IPS DF 19.7 (cell line): Measurements from ENCODE around the gene PDHX.

Experiments used
- DNase-seq: peaks from one replicate; pipeline ENCODE4 v3.0.0-alpha.2; 2013; ENCODE audit warnings: low read depth, low spot score

Gene PDHX

DNA sequence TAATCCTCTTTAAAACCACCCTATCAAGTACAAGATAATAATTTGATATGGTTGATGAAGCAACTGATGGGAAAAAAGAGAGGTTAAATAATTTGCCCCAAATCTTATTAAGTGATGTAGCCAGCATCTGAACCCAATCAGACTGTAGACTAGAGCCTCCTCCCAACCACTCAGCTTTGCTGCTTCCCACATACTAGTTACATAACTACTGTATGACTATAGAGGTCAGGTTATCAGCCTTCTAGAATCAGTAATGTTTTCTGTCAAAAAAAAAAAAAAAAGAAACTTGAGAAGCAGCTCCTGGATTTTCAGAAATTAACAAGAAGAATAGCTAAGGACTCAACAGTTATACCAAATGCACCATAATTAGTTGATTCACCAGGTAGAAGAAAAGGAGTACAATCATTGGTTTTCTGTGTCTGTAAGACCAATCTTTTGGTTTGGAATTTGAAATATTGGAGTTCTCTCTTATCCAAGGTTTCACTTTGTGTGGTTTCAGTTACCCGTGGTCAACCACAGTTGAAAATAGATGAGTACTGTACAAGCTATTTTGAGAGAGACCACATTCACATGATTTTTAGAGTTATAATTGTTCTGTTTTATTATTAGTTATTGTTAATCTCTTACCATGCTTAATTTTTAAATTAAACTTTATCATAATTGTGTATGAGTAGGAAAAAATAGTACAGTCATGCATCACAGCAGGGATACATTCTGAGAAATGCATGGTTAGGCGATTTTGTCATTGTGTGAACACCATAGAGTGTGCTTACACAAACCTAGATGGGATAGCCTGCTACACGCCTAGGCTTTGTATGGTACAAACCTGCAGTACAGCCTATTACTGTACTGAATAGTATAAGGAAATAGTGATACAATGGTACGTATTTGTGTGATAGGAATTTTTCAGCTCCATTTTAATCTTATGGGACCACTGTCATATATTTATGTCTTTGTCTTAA, 72.2 kb downstream of the PDHX start:
- DNase-seq, result no peak

DNA sequence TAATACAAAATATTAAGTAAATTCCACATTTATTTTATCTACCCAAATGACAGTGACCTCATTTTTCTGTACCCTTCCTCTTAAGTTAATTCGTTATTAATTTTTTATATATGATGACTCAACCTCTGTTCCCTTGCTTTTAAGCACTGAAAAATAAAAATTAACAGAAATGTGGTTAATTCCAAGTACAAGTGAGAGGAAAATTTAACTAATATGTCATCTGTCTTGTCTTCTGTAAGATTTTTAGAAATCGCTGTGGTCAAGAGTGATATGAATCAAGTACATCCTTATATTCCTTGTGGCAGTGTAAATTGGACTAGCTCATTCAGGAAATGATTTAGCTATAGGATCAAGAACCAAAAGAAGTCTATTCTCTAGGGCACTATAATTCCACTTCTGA, 74.5 kb downstream of the PDHX start:
- no peak for DNase-seq

DNA sequence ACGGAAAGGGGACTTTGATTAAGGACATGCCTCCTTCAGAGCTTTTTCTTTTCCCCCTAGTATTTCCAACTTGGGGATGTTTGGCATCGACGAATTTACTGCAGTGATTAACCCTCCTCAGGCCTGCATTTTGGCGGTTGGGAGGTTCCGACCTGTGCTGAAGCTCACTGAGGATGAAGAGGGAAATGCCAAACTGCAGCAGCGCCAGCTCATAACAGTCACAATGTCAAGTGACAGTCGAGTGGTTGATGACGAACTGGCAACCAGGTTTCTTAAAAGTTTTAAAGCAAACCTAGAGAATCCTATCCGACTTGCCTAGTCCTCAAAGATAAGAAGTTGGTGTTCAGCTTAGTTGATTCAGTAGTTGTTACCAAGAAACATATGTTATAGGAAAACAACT, 78.4 kb downstream of the PDHX start:
- DNase-seq, result no peak

DNA sequence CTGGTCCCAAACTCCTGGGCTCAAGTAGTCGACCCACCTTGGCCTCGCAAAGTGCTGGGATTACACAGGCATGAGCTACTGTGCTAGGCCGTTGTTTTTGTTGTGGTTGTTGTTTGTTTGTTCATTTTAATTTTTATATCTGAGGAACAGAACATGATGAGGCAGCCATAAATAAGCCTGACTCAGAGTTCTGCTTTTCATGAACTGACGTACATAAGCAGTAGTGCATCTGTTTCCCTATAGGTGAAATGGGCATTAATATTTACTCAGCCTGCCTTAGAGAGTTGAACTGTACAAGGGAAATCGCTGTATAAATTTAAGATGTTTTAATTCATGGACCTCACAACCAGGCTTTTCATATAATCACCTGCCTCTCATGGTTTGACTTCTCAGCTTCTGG, 80.5 kb downstream of the PDHX start:
- DNase-seq, result no peak

DNA sequence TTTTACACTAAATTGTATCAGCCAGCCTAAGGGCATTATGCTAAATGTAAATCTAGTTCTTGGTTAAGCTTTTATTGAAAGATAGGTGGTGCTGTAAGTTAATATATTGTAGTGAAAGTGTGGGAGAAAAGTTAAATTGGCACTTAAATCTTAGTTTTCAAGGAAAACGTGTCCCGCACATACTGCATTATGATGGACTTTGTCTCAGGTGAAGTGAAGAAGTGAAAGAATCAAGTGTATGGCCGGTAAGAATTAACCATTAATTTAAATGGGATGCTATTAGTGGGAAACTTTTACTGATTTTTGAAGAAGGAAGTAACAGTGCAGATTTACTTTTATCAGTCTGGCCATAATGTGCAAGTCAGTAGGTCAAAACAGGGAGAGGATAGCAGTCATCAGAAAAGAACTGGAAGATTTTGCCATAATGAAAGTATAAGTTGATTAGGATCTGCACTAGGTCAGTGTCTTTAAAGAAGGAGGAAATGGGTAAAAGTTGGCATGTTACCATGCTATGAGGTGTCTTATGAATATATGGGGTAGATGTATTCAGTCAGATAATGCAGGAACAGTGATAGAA, 81.6 kb downstream of the PDHX start:
- no peak for DNase-seq

DNA sequence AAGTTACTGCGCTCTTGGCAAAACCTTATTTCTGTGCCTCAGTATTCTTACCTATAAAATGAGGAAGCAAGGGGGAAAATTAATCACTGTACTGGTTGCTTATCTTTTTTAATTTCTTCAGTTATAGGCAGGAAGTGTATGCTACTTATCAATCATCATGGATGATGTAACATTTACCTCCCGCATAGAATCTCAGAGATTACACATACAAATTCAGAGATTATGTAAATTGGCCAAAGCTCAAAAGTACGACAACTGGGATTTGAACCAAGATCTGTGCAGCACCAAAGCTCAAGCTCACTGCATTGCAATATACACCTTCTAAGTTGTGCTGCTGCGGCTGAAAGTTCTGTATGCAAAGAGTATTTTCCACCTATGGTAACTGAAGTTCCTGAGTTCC, 83.0 kb downstream of the PDHX start:
- no peak for DNase-seq

DNA sequence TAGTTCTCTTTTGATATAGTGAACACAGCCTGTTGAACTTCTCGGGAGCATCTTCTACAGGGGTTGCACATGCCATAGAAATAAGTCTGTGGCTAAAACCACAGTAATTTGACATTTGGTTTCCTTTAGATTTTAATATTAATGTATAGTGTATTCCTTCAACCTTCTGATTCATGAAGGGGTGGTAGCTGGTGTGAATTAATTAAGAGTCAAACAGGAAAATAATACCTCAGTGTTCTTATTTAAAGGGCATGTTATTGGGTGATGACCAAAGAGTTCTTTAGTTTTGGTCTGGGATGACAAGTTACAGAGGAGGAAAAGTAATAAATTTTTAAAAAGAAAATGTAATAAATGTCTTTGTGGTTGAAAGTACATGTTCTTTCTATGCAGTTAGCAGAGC, 86.8 kb downstream of the PDHX start:
- DNase-seq, result no peak

DNA sequence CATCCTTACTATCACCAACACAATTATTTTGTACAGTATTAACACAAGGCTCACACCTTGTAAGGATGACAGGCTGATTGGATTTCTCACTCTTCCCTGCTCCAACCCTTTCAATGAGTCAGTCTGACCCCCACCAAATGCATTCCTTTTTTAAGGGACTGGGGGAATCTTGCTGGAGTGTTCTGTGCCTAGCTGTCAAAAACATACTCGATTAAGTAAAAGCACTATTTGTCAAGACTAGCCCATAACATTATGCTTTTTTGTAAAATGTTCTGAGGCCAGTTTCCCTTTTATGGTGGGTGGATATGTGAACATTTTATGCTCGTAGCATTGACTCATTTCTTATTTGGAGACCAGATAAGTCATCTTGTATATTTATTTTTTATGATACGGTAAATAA, 87.2 kb downstream of the PDHX start:
- no peak for DNase-seq

DNA sequence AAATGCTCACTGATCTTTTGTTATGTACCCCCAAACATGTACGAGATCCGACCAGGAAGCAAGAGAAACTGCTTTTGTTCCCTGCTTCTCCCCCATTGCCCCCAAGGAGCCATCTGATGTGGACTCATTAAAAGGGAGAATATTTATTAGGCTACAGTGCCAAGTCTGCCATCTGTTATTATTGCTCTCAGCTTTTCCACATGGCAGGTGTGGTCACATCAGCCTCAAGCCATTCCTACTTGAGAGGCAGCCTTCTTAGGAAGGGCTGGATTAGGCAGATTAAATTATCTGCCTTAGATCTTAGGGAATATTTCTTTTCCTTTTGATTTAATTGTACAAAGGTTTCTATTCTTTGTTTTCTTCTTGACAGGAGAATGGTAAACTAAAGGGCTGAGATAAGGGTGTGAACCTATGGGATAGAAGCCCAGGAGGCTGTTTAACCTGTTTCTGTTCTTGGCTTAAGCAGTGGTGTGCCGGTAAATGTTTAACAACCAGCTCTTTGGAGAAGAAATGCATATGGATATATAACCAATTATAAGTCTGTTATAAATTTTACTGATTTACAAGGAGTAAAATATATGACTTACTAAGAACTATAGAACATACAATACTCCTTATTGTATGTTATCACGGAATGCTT, 88.8 kb downstream of the PDHX start:
- DNase-seq, result no peak

DNA sequence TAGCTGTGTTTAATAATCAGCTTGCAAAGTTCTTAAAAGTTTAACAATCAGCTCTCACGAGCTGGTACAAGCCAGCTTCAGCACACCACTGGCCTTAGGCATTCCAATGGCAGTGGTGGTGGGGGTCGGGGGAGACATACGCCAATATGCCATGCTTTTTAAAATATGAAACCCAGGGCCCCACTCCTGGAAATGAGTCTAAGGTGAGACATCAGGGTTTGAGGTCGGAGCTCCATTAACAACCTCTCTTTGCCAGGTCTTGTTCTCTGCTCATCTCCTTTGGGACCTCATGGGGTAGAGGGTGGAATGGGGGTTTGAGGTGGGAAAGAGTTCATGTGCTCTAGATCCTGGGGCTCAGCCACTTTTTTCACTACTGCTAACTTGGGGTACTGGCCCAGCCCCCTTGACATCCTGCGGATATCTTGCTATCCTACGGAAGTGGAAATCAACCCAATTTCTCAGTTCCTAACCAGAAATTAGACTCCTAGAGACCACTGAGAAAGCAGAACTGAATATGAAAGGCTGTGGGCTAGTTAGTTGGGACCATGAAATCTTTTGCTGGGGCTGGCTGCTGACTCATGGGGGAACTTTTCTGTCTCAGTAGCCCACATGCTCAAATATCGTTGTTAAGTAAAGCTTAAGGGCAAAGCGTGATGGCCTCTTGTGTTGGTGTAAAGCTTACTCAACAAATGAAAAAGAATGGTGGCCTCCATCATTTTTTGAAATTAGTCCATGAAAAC, 90.1 kb downstream of the PDHX start:
- no peak for DNase-seq

DNA sequence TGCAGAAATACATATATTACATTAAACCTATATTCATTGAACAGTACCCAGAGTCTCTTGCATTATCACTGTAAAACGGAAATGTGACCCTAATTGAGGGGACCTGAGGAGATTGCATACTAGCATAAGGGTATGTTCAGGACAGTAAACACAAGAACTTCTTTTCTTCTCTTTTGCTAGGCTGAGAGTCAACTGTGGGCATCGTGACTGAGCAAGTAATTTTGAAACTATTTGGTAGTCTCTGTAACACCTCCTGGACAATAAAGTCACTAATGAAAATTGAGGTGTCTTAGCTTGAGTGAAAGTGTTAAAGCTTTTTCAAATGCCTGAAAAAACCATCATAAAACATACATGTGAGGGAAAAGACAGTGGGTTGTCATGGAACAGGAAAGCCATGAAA, 90.9 kb downstream of the PDHX start:
- no peak for DNase-seq

DNA sequence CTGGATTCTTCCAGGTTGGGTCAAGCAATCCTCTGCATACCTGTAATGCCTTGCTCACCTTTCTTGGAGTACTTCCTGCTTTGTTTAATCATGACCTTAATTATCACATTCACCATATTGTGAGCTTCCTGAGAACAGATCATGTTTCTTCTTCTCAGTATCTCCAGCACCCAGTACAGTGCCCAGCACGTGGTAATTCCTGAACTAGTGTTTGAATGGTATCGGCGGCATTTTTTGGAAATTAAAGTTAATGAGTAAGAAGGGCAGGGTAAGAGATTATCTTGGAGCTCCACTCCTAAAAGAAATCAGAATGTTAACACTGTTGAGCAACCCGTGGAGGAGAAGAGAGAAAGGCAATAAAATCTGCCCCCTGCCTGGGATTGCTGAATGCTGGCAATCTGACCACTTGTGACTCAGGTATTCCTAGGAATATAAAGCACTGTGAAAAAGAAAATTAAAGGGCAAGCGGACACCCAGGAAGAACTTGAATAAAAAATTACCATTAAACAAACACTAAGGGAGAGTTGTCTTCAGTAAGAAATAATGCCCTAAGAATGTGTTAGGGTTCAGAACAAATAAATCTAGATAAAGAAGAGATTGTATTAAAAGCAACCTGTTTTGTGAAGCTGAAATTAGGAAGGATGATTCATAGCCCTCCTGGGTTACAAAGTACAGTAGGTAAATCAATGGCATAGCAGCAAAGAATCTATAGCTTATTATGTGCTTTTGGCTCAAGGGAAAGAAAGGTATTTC, 92.9 kb downstream of the PDHX start:
- no peak for DNase-seq

DNA sequence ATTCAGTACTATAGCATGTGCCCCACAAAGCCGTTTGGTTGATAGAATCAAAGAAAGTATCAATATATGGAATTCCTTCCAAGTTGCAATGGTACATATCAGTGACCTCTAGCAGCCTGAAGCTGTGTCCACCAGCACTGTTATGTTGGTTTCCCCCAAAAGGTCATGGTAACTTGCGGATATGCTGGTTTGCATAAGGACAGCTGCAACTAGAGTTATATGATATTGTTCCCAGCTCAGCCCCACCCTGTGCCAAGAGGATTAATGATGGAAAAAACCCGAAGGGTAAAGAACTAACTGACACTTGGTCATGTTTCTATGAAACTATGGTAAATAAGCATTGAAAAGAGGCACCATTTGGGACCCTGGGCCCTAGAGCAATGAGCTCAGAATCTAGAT, 93.5 kb downstream of the PDHX start:
- DNase-seq, result no peak

DNA sequence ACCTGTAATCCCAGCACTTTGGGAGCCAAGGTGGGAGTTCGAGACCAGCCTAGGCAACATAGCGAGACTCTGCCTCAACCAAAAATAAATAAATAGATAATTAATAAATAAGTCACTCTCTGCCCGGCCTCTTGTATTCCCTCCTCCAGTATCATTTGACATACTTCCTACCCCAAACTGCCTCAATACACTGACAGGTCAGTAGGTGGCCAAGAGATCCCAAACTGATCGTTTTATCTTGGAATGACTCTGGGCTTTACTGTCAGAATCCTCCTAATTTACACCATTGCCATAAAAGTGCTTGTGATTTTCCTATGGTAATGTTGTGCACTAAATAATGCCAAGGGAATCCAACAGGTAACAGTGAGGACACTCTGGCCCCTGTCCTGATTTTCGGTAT, 94.2 kb downstream of the PDHX start:
- no peak for DNase-seq

DNA sequence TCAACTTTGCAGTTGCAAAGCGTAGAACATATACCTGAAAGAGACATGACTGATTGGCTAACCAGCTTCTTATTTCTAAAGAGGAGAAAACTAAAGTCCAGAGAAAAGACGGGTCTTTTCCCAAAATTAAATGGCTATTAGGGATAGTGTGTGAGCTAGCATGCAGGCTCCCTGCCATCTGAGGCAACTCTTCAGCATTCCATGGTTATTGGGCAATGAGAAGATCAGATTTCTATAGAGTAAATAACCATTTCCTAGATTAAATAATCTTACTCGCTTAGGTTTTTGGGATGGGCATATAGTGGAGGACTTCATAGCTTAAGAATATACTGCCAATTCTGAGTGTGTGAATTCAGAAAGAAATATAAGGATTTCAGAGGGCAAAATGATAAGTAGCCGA, 95.0 kb downstream of the PDHX start:
- DNase-seq, result no peak

DNA sequence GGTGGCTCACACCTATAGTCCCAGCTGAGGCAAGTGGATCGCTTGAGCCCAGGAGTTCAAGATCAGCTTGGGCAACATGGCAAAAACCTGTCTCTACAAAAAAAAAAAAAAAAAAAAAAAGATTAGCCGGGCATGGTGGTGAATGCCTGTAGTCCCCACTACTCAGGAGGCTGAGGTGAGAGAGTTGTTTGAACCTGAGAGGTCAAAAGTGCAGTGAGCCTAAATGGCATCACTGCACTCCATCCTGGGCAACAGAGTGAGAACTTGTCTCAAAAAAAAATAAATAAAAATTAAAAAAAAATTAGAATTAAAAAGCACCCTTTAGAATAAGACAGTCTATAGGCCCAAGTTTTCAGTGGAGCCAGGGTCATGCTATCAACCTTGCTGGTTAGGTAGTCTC, 95.5 kb downstream of the PDHX start:
- DNase-seq, result no peak

DNA sequence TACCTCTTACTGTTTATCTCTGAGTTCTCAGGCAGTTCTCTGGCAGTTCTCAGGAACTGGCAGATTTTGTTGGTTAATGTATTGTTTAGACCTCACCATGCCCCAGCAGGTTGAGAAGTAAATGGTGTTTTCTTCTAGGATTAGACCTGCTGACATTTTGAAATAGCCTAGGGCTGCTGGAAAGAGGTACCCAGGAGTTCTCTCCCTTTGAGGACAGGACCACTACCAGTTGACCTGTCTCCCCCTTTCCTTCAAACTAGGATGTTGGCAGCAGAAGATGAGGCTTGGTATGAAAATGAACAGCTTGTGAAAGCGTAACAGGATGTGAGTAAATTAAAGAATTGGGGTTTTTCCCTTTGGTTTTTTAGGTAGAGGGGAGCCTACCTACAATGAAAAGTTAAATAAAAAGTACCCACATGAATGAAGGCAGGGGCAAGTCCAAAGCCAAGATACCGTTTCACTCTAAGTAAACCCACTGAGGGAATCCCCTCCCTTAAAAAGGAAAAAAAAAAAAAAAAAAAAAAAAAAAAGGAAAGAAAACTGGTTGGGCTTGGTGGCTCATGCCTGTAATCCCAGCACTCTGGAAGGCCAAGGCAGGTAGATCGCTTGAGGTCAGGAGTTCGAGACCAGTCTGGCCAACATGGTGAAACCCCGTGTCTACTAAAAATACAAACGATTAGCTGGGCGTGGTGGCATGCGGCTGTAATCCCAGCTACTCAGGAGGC, 96.2 kb downstream of the PDHX start:
- no peak for DNase-seq

DNA sequence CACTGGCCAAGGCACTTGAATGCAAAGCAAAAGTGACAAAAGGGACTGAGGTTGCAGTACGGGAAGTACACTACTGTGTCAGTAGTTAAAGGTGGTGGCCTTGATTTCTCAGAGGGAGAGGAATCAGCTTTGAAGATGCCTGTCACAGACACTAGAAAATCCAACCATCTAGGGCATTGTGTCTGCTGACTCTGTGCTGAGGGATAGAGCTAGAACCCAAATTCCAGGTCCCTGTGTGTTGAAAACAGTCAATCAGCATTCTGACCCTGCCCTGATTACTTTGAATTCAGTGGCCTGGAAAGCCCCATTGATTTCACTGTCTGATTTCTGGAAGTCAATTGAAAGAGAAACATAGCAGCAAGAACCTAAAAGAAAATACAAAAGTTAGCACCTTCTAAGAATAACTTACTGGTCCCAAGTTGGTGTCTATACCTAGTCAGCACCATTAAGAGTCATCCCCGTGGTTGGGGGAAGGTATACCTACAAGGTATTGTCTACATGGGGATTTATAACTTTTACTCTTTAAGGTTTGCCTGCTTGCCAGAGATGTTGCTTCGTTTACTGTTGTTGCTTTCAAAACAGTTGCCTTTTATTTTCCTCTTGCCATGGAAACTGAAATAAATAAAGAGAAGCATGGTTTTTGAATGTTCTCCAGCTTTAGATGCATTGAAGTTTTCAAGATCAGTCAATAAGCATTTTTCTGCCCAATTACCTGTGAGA, 97.3 kb downstream of the PDHX start:
- DNase-seq, result no peak

DNA sequence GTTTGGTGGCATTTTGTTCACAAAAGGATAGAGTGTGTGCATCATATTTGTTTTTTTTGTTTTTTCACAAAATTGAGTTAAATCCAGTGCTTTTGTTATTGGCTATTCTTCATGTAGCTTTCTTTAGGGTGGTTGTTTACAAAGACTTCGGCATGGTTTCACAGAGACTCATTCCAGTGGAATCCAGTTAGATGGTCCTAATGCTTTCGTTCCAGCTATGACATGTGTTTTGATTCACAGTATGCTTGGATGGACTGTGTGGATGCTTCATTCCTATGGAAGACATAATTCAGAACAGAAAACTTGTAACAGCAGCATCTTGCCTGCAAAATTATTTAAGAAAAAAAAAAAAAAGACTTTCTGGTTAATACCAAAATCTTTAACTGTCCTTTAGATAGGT, 97.9 kb downstream of the PDHX start:
- no peak for DNase-seq
